HEK293 (cell line): ENCODE measurements around the gene PIP5KL1.
A peak's percentile ranks its signal among the peaks of the same experiment; 100 is the strongest.

Source experiments
- CTCF ChIA-PET: fragments of 350-600 bp; formaldehyde crosslinking; extraction: SDS; loops from one replicate; lab custom pipeline; 2021; ENCODE audit warnings: antibody characterized with exemption; lab: Yijun Ruan, JAX
- POLR2A ChIA-PET: fragments of 300-600 bp; formaldehyde crosslinking; extraction: SDS; loops from one replicate; lab custom pipeline; 2020; ENCODE audit warnings: antibody characterized with exemption, inconsistent platforms; lab: Yijun Ruan, JAX
- H3K27ac ChIP-seq: fragments of 200-500 bp; sonication (Bioruptor generic); 2 replicates; pipeline ENCODE4 v1.5.1; 2014; ENCODE audit warnings: low read depth, low read length, control low read depth, inconsistent platforms; ENCODE audit errors: extremely low read depth
- H3K36me3 ChIP-seq, 2 experiments: fragments of 200-500 bp in 1 of 2; sonication (Bioruptor generic) in 1 of 2; 1 replicate in 1 of 2; 2 replicates in 1 of 2; pipeline ENCODE4 v1.5.1; 2014 to 2017; ENCODE audit warnings: inconsistent platforms in 2 of 2, low read length in 2 of 2; ENCODE audit not compliant: control insufficient read depth in 2 of 2, insufficient read depth in 1 of 2
- H3K4me1 ChIP-seq: fragments of 200-500 bp; sonication (Bioruptor generic); 2 replicates; pipeline ENCODE4 v1.5.1; 2014; ENCODE audit warnings: mild to moderate bottlenecking, low read length, inconsistent platforms; ENCODE audit not compliant: control insufficient read depth, insufficient read depth
- H3K4me3 ChIP-seq: 2 replicates; pipeline ENCODE4 v1.5.1; 2011; ENCODE audit warnings: low read depth, mild to moderate bottlenecking, control low read depth, low read length, moderate library complexity
- H3K9me3 ChIP-seq: fragments of 200-500 bp; sonication (Bioruptor generic); 2 replicates; pipeline ENCODE4 v1.5.1; 2014; ENCODE audit warnings: low read depth, low read length, inconsistent platforms; ENCODE audit not compliant: control insufficient read depth, insufficient read depth
- CTCF ChIP-seq: fragments of 450-650 bp; formaldehyde crosslinking; IDR thresholded peaks from 2 replicates; pipeline ENCODE4 v1.5.1; 2016; ENCODE audit warnings: missing biosample characterization, missing genetic modification characterization
- GLIS1 ChIP-seq: fragments of 450-650 bp; formaldehyde crosslinking; IDR thresholded peaks from 2 replicates; pipeline ENCODE4 v1.5.1; 2016; ENCODE audit warnings: missing biosample characterization, missing genetic modification characterization
- HIC1 ChIP-seq: fragments of 450-650 bp; formaldehyde crosslinking; IDR thresholded peaks from 2 replicates; pipeline ENCODE4 v1.5.1; 2016; ENCODE audit warnings: missing biosample characterization, missing genetic modification characterization
- KLF1 ChIP-seq: fragments of 450-650 bp; formaldehyde crosslinking; IDR thresholded peaks from 2 replicates; pipeline ENCODE4 v1.5.1; 2016; ENCODE audit warnings: missing biosample characterization, missing genetic modification characterization
- KLF8 ChIP-seq: fragments of 450-650 bp; formaldehyde crosslinking; IDR thresholded peaks from 2 replicates; pipeline ENCODE4 v1.5.1; 2016; ENCODE audit warnings: missing biosample characterization, missing genetic modification characterization
- MYNN ChIP-seq: fragments of 450-650 bp; formaldehyde crosslinking; IDR thresholded peaks from 2 replicates; pipeline ENCODE4 v1.5.1; 2016; ENCODE audit warnings: missing biosample characterization, missing genetic modification characterization, borderline replicate concordance
- PATZ1 ChIP-seq: fragments of 450-650 bp; formaldehyde crosslinking; IDR thresholded peaks from 2 replicates; pipeline ENCODE4 v1.5.1; 2016; ENCODE audit warnings: missing biosample characterization, missing genetic modification characterization
- SCRT1 ChIP-seq: fragments of 450-650 bp; formaldehyde crosslinking; IDR thresholded peaks from 2 replicates; pipeline ENCODE4 v1.5.1; 2016; ENCODE audit warnings: missing biosample characterization, missing genetic modification characterization, borderline replicate concordance
- SCRT2 ChIP-seq: fragments of 450-650 bp; formaldehyde crosslinking; IDR thresholded peaks from 2 replicates; pipeline ENCODE4 v1.5.1; 2016; ENCODE audit warnings: missing biosample characterization, missing genetic modification characterization
- SP7 ChIP-seq: fragments of 450-650 bp; formaldehyde crosslinking; IDR thresholded peaks from 2 replicates; pipeline ENCODE4 v1.5.1; 2016; ENCODE audit warnings: missing biosample characterization, missing genetic modification characterization
- ZBTB17 ChIP-seq: fragments of 450-650 bp; formaldehyde crosslinking; IDR thresholded peaks from 2 replicates; pipeline ENCODE4 v1.5.1; 2016; ENCODE audit warnings: missing biosample characterization, missing genetic modification characterization
- ZBTB26 ChIP-seq: fragments of 450-650 bp; formaldehyde crosslinking; optimal IDR thresholded peaks from 2 replicates; pipeline ENCODE3; 2016; ENCODE audit warnings: missing biosample characterization, mild to moderate bottlenecking, missing genetic modification characterization
- ZNF112 ChIP-seq: fragments of 450-650 bp; formaldehyde crosslinking; IDR thresholded peaks from 2 replicates; pipeline ENCODE4 v1.5.0; 2017; ENCODE audit warnings: missing biosample characterization, missing genetic modification characterization
- ZNF121 ChIP-seq: fragments of 450-650 bp; formaldehyde crosslinking; IDR thresholded peaks from 2 replicates; pipeline ENCODE4 v1.5.1; 2016; ENCODE audit warnings: missing biosample characterization, missing genetic modification characterization
- ZNF175 ChIP-seq: fragments of 450-650 bp; formaldehyde crosslinking; IDR thresholded peaks from 2 replicates; pipeline ENCODE4 v1.5.1; 2016; ENCODE audit warnings: missing biosample characterization, missing genetic modification characterization
- ZNF184 ChIP-seq: fragments of 450-650 bp; IDR thresholded peaks from 2 replicates; pipeline ENCODE4 v1.5.1; 2018; ENCODE audit warnings: missing biosample characterization, mild to moderate bottlenecking, missing genetic modification characterization
- ZNF2 ChIP-seq: fragments of 450-650 bp; formaldehyde crosslinking; IDR thresholded peaks from 2 replicates; pipeline ENCODE4 v1.5.1; 2016; ENCODE audit warnings: missing biosample characterization, missing genetic modification characterization
- ZNF214 ChIP-seq: fragments of 450-650 bp; formaldehyde crosslinking; IDR thresholded peaks from 2 replicates; pipeline ENCODE4 v1.5.1; 2017; ENCODE audit warnings: missing biosample characterization, mild to moderate bottlenecking, missing genetic modification characterization, borderline replicate concordance
- ZNF26 ChIP-seq: fragments of 450-650 bp; formaldehyde crosslinking; IDR thresholded peaks from 2 replicates; pipeline ENCODE4 v1.5.1; 2016; ENCODE audit warnings: missing biosample characterization, missing genetic modification characterization
- ZNF366 ChIP-seq: fragments of 450-650 bp; formaldehyde crosslinking; conservative IDR thresholded peaks from 2 replicates; pipeline ENCODE4 v1.5.1; 2016; ENCODE audit warnings: missing biosample characterization, missing genetic modification characterization
- ZNF423 ChIP-seq: fragments of 450-650 bp; formaldehyde crosslinking; IDR thresholded peaks from 2 replicates; pipeline ENCODE4 v1.5.1; 2016; ENCODE audit warnings: missing biosample characterization, missing genetic modification characterization
- ZNF561 ChIP-seq: fragments of 450-650 bp; IDR thresholded peaks from 2 replicates; pipeline ENCODE4 v1.5.1; 2018; ENCODE audit warnings: missing biosample characterization, missing genetic modification characterization, borderline replicate concordance
- ZNF660 ChIP-seq: fragments of 450-650 bp; IDR thresholded peaks from 2 replicates; pipeline ENCODE4 v1.5.1; 2018; ENCODE audit warnings: missing biosample characterization, mild to moderate bottlenecking, missing genetic modification characterization

PIP5KL1 gene

GRCh38 chr9:127921557-127922120 is 8.9 kb downstream of the PIP5KL1 start (continued):
- no peak for TF ChIP-seq PATZ1
- TF ChIP-seq SCRT2 (tag by site-specific recombination): peak; percentile 62; the same call in 1 of the 2 replicates
- TF ChIP-seq KLF1: no peak
- no peak for TF ChIP-seq ZNF184 (tag by site-specific recombination)
- peak; percentile 43 for TF ChIP-seq ZBTB26 (tag by site-specific recombination)
- TF ChIP-seq CTCF (tag by site-specific recombination): peak; percentile 79
- TF ChIP-seq ZBTB17 (tag by site-specific recombination): no peak
- no peak for TF ChIP-seq MYNN (tag by site-specific recombination)
- peak; percentile 51; the same call in 1 of the 2 replicates for TF ChIP-seq ZNF121 (tag by site-specific recombination)
- peak; percentile 68 for TF ChIP-seq HIC1 (tag by site-specific recombination)
- TF ChIP-seq ZNF2 (tag by site-specific recombination): 0 out of 2 replicates have a peak, but pooled peaks have one; percentile 36
- peak; percentile 32; the same call in 1 of the 2 replicates for TF ChIP-seq KLF8 (tag by site-specific recombination)
- TF ChIP-seq ZNF214 (tag by site-specific recombination): no peak

GRCh38 chr9:127920794-127921193 is 9.8 kb downstream of the PIP5KL1 start:
- no peak overlapping the region for H3K4me3 ChIP-seq
- H3K27ac ChIP-seq: no peak overlapping the region
- CTCF ChIA-PET: interaction anchor here (0.5 to 8.6 kb wide), 62 partner anchors 8 to 725 kb away, joined by 3 to 65 read pairs (median 4); partner anchors contain the start of genes AK1, CDK9, PIP5KL1 and PTRH1
- no peaks in the 10 kb centered on the region for H3K36me3 ChIP-seq
- POLR2A ChIA-PET: interaction anchor here (0.9 to 1.7 kb wide), 3 partner anchors 10 to 696 kb away, joined by 3 to 4 read pairs (median 3); partner anchors contain the start of gene TOR2A
- no peak for TF ChIP-seq ZNF112 (tag by site-specific recombination)
- TF ChIP-seq, all 188 proteins: peak for 0
- H3K9me3 ChIP-seq: no peaks in the 10 kb centered on the region
- H3K4me1 ChIP-seq: peaks cover 3% of the 10 kb centered on the region; the same call in 1 of the 2 replicates

- POLR2A ChIA-PET: interaction anchor here (1.7 kb wide), 1 partner anchor 184 kb away, joined by 5 read pairs; the partner anchor contains the start of gene TOR2A
- CTCF ChIA-PET: interaction anchor here (0.6 to 8.6 kb wide), 10 partner anchors 9 to 415 kb away, joined by 3 to 65 read pairs (median 4); partner anchors contain the start of gene TOR2A
- TF ChIP-seq ZNF561 (no peak), ZNF175 (no peak), SP7 (tag by site-specific recombination) (peak; percentile 73), GLIS1 (tag by site-specific recombination) (peak; percentile 44), ZNF366 (tag by site-specific recombination) (peak; percentile 52; the same call in 1 of the 2 replicates), ZNF184 (tag by site-specific recombination) (no peak), ZNF26 (no peak), ZNF660 (tag by site-specific recombination) (peak; percentile 68; the same call in 1 of the 2 replicates), SCRT1 (tag by site-specific recombination) (no peak), ZNF423 (tag by site-specific recombination) (no peak)
Measured at GRCh38 chr9:127919253-127919815, 11.2 kb downstream of the PIP5KL1 start.

More at GRCh38 chr9:127919253-127919815, 11.2 kb downstream of the PIP5KL1 start:
- Histone ChIP-seq H3K9me3 (no peaks in the 10 kb centered on the region), H3K4me3 (no peak overlapping the region), H3K27ac (no peak overlapping the region), H3K36me3 (peaks cover 0 to 5% of the 10 kb centered on the region in 2 experiments; a peak in 1 of 3 replicates), H3K4me1 (peaks cover 3% of the 10 kb centered on the region; the same call in 1 of the 2 replicates)
